Neural progenitor cell (in vitro differentiated cells): ENCODE results near the gene ZNF221.
"Not testable (repeated sequence)": the region's sequence is repeated elsewhere in the genome, so short reads cannot be mapped to it uniquely, and the experiment has no call there.

Experiments used
- EZH2 ChIP-seq: fragments of 200-600 bp; sonication (generic); IDR thresholded peaks from 2 replicates; pipeline ENCODE4 v1.6.1; 2017; ENCODE audit warnings: antibody characterized with exemption, mild to moderate bottlenecking, moderate library complexity
- EZH2phosphoT487 ChIP-seq: fragments of 200-600 bp; sonication (generic); IDR thresholded peaks from 2 replicates; pipeline ENCODE4 v1.6.1; 2017; ENCODE audit warnings: antibody characterized with exemption
- TF ChIP-seq, protein P1 (sequence below): fragments of 200-600 bp; sonication (generic); IDR thresholded peaks from 2 replicates; pipeline ENCODE4 v1.5.1; 2017; ENCODE audit warnings: antibody characterized with exemption, mild to moderate bottlenecking

DNA sequence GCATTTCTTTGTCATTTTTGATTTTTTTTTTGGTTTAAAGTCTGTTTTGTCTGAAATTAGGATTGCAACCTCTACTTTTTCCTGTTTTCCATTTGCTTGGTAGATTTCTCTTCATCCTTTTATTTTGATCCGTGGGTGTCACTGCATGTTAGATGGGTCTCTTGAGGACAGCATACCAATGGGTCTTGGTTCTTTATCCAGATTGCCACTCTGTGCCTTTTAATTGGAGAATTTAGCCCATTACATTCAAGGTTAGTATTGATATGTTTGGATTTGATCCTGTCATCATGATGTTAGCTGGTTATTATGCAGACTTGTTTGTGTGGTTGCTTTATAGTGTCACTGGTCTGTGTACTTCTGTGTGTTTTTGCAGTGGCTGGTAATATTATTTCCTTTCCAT is 3.6 kb upstream of the ZNF221 start:
- TF ChIP-seq, protein P1, sequence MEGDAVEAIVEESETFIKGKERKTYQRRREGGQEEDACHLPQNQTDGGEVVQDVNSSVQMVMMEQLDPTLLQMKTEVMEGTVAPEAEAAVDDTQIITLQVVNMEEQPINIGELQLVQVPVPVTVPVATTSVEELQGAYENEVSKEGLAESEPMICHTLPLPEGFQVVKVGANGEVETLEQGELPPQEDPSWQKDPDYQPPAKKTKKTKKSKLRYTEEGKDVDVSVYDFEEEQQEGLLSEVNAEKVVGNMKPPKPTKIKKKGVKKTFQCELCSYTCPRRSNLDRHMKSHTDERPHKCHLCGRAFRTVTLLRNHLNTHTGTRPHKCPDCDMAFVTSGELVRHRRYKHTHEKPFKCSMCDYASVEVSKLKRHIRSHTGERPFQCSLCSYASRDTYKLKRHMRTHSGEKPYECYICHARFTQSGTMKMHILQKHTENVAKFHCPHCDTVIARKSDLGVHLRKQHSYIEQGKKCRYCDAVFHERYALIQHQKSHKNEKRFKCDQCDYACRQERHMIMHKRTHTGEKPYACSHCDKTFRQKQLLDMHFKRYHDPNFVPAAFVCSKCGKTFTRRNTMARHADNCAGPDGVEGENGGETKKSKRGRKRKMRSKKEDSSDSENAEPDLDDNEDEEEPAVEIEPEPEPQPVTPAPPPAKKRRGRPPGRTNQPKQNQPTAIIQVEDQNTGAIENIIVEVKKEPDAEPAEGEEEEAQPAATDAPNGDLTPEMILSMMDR, result not testable (repeated sequence)
- not testable (repeated sequence) for TF ChIP-seq EZH2, EZH2phosphoT487
